ENCODE results near the gene LRRC3B. TPM values are rescaled to one million over a fixed set of nuclear protein-coding genes. Genes with fewer than 3 reads are reported as not detected.
A peak's percentile ranks its signal among the peaks of the same experiment; 100 is the strongest.

The LRRC3B gene
- total and polyA plus RNA-seq, 8 donors, result 0.20 to 2.9 (median 1.2) TPM; not detected in 3

DNA sequence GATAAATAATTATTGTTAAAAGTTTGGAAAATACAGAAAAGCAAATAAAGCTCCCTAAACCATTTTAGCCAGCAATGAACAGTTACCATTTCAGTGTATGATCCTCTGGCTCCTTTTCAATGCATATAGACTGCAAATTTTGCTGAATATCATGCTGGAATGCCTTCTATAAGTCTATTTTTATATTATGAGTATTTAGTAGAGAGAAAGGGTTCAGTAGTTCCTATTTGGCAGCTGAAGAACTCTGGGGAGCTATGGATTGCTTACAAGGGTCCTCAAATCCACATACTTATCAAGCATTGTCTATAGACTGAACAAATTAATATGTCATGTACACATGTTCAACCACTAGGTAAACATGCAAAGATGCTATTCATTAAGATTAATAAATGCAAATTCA is 46.1 kb downstream of the LRRC3B start:
- intact Hi-C loops (cut with DNase I; ENCODE audit: low total_unique reads), result no loop called here
- no peaks in the 10 kb centered on the region for H3K4me1 ChIP-seq
- no peaks in the 10 kb centered on the region for H3K36me3 ChIP-seq
- H3K27me3 ChIP-seq, result no peaks in the 10 kb centered on the region
- H3K4me3 ChIP-seq, result no peak overlapping the region
- no peak for DNase-seq
- no peaks in the 10 kb centered on the region for H3K9me3 ChIP-seq
- H3K27ac ChIP-seq, result no peak overlapping the region
- TF ChIP-seq EP300 (IDR thresholded peaks at IDR 0.05), result no peak
- TF ChIP-seq POLR2A (IDR thresholded peaks at IDR 0.05), result no peak
- TF ChIP-seq, protein P1, sequence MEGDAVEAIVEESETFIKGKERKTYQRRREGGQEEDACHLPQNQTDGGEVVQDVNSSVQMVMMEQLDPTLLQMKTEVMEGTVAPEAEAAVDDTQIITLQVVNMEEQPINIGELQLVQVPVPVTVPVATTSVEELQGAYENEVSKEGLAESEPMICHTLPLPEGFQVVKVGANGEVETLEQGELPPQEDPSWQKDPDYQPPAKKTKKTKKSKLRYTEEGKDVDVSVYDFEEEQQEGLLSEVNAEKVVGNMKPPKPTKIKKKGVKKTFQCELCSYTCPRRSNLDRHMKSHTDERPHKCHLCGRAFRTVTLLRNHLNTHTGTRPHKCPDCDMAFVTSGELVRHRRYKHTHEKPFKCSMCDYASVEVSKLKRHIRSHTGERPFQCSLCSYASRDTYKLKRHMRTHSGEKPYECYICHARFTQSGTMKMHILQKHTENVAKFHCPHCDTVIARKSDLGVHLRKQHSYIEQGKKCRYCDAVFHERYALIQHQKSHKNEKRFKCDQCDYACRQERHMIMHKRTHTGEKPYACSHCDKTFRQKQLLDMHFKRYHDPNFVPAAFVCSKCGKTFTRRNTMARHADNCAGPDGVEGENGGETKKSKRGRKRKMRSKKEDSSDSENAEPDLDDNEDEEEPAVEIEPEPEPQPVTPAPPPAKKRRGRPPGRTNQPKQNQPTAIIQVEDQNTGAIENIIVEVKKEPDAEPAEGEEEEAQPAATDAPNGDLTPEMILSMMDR (IDR thresholded peaks at IDR 0.05), result no peak
- TF ChIP-seq POLR2AphosphoS5 (IDR thresholded peaks at IDR 0.05), result no peak

DNA sequence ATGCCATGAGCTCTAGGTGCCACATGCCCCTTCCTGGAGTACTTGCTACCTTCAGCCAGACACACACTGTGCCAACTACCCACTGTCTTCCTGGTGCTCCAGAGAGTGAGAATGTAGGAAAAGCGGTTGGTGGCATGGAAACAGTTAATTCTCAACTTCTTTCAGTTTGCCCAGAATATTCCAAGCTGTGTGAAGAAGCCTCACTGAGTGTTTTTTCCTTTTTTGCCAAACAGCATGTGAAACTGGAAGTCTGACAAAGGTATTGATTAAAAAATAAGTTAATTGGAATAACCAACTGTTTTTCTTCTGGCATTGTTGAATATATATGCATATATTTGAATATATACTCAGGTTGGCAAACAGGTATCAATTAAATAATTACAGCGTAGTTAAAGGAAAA is 52.8 kb downstream of the LRRC3B start:
- no peaks in the 10 kb centered on the region for H3K9me3 ChIP-seq
- DNase-seq, result no peak
- H3K4me3 ChIP-seq, result no peak overlapping the region
- TF ChIP-seq POLR2AphosphoS5 (IDR thresholded peaks at IDR 0.05) (no peak), POLR2A (IDR thresholded peaks at IDR 0.05) (no peak)
- TF ChIP-seq, protein P1 (IDR thresholded peaks at IDR 0.05), result no peak
- no peaks in the 10 kb centered on the region for H3K4me1 ChIP-seq
- WGBS, 5 donors, result 82 to 91% (median 87%) methylated on average over 2 of the region's 2 CpGs
- no peaks in the 10 kb centered on the region for H3K27me3 ChIP-seq
- intact Hi-C loops (cut with DNase I; ENCODE audit: low total_unique reads), result no loop called here
- no peaks in the 10 kb centered on the region for H3K36me3 ChIP-seq
- no peak overlapping the region for H3K27ac ChIP-seq

DNA sequence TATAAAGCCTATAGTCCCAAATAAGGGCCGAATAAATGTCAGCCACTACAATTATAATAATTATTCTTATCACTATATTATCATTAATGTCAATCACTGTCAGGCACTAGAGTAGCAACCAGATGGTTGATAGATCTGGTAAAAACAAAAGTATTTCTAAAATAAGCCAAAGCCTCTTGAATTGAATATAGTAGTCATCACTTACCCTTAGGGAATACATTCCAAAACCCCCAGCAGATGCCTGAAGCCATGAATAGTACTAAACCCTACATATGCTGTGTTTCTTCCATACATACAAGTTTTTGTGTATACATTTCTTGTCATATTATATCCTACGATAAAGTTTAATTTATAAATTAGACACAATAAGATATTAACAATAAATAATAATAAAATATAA is 59.1 kb downstream of the LRRC3B start:
- intact Hi-C loops (cut with DNase I; ENCODE audit: low total_unique reads), result no loop called here
- no peaks in the 10 kb centered on the region for H3K9me3 ChIP-seq
- no peaks in the 10 kb centered on the region for H3K27me3 ChIP-seq
- no peak overlapping the region for H3K27ac ChIP-seq
- WGBS, 5 donors, result 79 to 93% (median 89%) methylated on average over 2 of the region's 2 CpGs
- TF ChIP-seq, protein P1 (IDR thresholded peaks at IDR 0.05), result no peak
- TF ChIP-seq POLR2AphosphoS5 (IDR thresholded peaks at IDR 0.05) (no peak), POLR2A (IDR thresholded peaks at IDR 0.05) (no peak), EP300 (IDR thresholded peaks at IDR 0.05) (no peak)
- no peak overlapping the region for H3K4me3 ChIP-seq
- no peaks in the 10 kb centered on the region for H3K36me3 ChIP-seq
- no peak for DNase-seq
- H3K4me1 ChIP-seq, result no peaks in the 10 kb centered on the region

DNA sequence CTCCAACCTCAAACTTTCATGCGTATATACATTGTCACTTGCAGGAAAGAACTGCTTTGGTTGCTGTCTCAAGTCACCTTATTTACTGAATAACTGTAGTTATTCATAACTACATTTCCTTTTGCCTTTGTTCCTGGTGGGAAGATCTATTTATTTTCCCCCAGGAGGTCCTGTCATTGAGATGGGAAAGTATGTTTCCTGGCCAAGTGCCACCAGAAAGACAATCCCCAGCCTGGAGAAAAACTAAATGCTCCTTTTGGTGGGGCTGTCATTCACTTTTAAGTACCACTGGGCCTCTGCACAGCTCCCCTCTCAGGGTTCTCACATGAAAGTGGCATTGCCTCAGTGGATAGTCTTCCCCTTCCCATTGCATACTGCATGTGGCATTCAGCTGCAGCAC is 59.8 kb downstream of the LRRC3B start:
- TF ChIP-seq POLR2A (IDR thresholded peaks at IDR 0.05) (no peak), EP300 (IDR thresholded peaks at IDR 0.05) (no peak), POLR2AphosphoS5 (IDR thresholded peaks at IDR 0.05) (no peak)
- TF ChIP-seq, protein P1 (IDR thresholded peaks at IDR 0.05), result no peak
- Histone ChIP-seq H3K36me3 (no peaks in the 10 kb centered on the region), H3K9me3 (no peaks in the 10 kb centered on the region), H3K27ac (no peak overlapping the region), H3K27me3 (no peaks in the 10 kb centered on the region), H3K4me1 (no peaks in the 10 kb centered on the region), H3K4me3 (no peak overlapping the region)
- WGBS, 5 donors, result 84 to 92% (median 89%) methylated on average over 1 of the region's 1 CpG
- intact Hi-C loops (cut with DNase I; ENCODE audit: low total_unique reads), result no loop called here
- DNase-seq, result peak in 1 of 2 donors; percentile 6

Data from stomach (tissue), 9 donors.